CD4-positive, alpha-beta T cell treated with Interleukin-17A for 4 hours (primary cell): ENCODE data around the gene CACNB1.
"Not testable (repeated sequence)": the region's sequence is repeated elsewhere in the genome, so short reads cannot be mapped to it uniquely, and the experiment has no call there.

Source experiments
- DNase-seq: peaks from one replicate; pipeline ENCODE4 v3.0.0-alpha.2; 2020; ENCODE audit warnings: mixed read lengths

Gene CACNB1

DNA sequence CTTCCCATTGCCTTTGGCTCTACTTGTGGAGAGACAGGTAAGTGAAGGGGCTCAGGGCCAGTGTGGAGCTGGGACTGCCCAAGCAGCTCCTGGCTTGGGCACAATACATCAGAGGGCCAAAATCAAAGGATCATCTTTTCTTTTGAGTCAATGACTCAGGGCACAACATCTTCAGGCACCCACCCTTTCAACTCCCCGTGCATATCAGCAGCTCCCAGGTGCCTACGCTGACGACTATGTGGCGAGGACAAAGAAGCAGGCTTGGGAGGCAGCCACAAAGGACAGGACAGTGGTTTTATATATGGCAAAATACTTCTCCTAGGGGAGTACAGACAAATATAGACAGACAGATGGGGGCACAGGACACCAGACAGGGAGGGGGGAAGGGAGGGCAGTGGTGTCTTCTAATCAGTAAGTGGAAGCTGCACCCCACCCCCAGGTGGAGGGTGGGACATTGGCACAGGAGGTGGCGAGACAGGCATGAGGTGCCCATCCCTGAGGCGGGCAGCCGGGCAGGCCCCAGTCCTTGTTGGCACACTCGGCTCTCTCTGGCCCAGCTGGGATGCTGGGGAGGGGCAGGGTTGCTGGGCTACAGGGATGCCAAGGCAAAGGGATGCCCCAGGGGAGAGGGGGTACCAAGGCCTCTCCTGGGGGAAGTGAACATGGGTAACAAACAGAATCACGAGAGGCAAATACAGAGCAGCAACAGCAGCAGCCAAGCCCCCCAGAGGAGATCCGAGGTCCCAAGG is 23.8 kb downstream of the CACNB1 start:
- no peak for DNase-seq

GRCh38 chr17:39173080-39173479 is 24.4 kb downstream of the CACNB1 start:
- no peak for DNase-seq

GRCh38 chr17:39171933-39172332 is 25.5 kb downstream of the CACNB1 start:
- no peak for DNase-seq

DNA sequence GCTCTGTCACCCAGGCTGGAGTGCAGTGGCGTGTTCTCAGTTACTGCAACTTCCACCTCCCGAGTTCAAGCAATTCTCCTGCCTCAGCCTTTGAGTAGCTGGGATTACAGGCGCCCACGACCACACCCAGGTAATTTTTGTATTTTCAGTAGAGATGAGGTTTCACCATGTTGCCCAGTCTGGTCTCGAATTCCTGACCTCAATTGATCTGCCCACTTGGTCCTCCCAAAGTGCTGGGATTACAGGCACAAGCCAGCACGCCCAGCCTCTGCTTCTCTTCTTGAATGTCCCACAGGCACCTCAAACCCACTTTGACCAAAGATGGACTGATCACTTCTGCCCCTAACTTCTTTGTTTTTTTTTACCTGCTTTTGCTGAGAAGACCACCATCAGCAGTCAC is 26.9 kb downstream of the CACNB1 start:
- DNase-seq: no peak

DNA sequence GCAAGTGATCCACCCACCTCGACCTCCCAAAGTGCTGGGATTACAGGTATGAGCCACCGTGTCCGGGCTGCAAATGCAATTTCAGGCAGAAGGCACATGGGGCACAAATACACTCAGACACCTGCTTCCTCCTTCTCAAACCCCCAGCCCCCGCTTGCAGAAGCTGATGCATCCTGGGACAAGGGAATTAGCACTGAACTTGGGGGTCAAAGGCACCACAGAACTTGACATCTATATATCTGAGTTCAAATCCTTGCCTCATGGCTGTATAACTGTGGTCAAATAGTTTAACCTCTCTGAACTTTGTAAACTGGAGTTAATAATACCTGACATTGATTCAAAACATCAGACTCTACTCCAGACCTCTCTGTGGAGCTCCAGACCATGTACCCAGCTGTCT is 27.4 kb downstream of the CACNB1 start:
- no peak for DNase-seq

DNA sequence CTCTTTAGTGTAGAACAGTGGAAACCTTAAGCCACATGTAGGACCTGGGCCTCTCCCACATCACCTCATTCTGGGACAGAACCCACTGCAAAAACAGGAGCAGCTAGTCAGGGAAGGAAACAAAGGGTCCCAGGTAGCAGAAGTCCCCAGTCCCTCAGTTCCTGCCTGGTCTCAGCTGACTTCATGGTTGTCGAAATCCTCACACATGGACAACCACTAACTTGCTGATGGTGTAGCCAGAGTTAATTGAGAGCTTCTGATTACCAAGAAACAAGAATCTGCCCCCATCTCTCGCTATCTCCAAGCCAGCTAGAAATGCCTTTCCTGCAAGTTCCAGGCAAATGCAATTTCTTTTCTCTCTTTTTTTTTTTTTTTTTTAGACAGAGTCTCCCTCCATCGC is 28.0 kb downstream of the CACNB1 start:
- no peak for DNase-seq

DNA sequence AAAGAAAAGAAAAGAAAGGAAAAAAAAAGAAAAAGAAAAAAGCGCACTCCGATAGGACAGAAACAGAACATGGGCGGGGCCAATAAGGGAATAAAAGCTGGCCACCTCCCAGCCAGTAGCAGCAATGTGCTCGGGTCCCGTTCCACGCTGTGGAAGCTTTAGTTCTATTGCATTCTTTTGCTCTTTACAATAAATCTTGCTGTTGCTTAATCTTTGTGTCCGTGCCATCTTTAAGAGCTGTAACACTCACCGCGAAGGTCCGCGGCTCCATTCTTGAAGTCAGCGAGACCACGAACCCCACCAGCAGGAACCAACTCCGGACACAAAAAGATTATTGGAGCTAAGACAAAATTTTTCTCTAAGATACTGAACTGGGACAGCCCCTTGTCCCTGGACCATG is 28.4 kb downstream of the CACNB1 start:
- DNase-seq: no peak

DNA sequence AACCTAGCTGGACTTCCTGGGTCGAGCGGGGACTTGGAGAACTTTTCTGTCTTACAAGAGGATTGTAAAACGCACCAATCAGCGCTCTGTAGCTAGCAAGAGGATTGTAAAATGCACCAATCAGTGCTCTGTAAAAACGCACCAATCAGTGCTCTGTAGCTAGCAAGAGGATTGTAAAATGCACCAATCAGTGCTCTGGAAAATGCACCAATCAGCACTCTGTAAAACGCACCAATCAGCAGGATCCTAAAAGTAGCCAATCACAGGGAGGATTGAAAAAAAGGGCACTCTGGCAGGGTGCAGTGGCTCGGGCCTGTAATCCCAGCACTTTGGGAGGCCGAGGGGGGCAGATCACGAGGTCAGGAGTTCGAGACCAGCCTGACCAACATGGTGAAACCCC is 29.0 kb downstream of the CACNB1 start:
- DNase-seq: not testable (repeated sequence)

GRCh38 chr17:39167476-39167875 is 30.0 kb downstream of the CACNB1 start:
- DNase-seq: no peak

GRCh38 chr17:39166437-39167335 is 30.8 kb downstream of the CACNB1 start:
- no peak for DNase-seq

DNA sequence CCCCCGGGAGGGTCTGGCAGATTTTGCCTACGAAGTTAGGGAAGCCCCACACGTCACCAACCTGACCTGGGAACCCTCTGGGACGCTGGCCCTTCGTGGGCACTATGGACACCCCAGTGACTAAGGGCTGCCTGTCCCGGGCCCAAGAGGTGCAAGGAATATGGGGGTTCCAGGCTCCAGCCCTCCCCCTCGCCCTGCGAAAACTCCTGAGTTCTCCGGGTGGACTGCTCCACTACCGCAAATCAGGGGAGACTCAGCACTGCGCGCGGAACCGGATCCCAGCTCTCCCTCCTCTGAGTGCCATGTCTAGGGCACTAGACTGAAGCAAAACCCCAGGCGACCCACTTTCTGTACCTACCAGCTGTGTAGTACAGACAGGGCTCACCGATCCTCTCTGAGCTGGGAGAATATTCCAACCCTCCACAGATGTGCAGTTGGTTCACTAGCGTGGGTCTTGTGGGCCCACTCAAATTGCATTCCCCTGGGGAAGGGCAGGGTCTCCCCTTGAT is 31.6 kb downstream of the CACNB1 start, which contains the start of gene ARL5C:
TSS of gene ARL5C (minus strand) at position 321 of the 509 bp plus-strand sequence. CDS start 401 bp downstream, outside the sequence.
- no peak for DNase-seq

GRCh38 chr17:39165178-39165840 is 32.2 kb downstream of the CACNB1 start:
- no peak for DNase-seq

DNA sequence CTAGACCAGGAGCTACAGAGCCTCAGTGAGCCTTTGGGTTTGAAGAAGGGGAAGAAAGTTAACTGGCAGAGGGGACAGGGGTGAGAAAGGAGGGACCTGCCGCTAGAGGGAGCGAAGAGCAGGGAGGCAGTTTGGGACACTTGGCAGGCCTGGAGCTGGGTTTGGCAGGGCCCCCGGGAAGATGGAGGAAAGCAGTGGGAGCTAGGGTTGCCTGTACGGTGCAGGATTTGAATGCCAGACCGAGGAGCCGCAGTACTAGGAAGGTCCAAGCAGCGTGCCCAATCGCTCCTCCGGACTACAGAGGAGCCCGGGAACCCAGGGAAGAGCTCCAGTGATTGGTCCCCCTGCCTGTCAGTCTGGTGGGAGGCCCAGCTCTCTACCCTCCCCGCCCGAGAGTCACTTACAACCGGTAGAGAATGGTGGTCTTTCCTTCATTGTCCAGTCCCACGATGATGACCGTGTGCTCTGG is 32.8 kb downstream of the CACNB1 start:
- DNase-seq: peak; percentile 81

- DNase-seq: no peak
Measured at GRCh38 chr17:39161962-39162361, 35.5 kb downstream of the CACNB1 start.

DNA sequence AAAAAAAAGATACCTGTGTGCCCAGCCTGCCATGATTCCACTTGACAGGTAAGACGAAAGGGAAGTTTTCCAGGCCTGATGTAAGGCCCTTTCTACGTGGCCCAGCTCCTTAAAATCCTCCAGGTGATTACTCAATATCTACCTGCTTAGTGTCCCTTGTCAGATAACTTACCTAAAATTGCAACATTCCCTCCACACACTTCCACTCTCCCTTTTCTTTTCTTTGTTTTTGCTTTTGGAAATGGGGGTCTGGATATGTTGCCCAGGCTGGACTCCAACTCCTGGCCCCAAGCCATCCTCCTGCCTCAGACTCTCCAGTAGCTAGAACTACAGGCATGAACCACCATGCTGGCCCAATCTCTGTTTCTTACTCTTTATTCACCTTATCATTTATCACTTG is 38.8 kb downstream of the CACNB1 start:
- DNase-seq: no peak

- no peak for DNase-seq
Measured at GRCh38 chr17:39156491-39156890, 41.0 kb downstream of the CACNB1 start.

DNA sequence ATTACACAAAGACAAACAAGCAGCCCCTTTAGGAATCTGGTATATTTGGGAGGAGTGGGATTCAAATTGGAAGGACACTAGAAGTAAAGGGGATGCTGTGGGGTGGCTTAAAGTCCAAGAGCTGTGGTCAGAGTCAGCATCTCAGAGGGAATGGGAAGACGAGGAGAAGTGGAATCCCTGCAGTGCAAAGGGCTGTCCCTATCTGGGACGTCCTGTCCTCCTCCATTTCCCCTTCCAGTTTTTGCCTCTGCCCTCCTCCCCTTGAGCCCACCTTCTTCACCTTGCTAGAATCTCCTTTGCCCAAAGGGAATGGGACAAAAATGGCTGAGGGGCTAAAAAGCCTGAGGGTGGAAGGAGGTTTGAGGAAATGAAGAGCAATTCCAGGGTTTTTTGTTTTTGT is 41.8 kb downstream of the CACNB1 start:
- no peak for DNase-seq

DNA sequence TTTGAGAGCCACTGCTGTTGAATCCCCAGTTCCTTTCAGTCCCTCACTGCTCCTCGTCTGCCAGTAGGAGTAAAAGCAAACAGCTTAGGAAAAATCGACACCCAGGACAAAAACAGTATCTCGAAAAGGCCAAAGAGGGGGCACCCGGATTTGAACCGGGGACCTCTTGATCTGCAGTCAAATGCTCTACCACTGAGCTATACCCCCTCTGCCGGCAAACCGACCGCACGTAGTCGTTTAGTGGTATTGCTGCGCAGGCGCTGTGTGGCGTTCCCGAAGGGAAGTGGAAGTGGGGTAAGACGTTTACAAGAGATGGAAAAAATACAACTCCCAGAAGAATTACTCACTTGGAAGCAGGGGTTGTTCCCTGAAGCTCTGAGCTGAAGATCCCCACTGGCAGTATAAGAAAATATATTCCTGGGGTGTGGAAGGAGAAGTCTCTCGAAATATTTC is 43.8 kb downstream of the CACNB1 start:
- DNase-seq: peak; percentile 93

GRCh38 chr17:39151943-39152818 is 45.3 kb downstream of the CACNB1 start:
- peak; percentile 62 for DNase-seq

GRCh38 chr17:39151150-39151942 is 46.1 kb downstream of the CACNB1 start, which contains the start of gene PLXDC1:
Gene PLXDC1, minus strand, starts transcription at chr17:39151637. Its CDS starts 200 bp downstream, at chr17:39151437.
- peak; percentile 48 for DNase-seq

DNA sequence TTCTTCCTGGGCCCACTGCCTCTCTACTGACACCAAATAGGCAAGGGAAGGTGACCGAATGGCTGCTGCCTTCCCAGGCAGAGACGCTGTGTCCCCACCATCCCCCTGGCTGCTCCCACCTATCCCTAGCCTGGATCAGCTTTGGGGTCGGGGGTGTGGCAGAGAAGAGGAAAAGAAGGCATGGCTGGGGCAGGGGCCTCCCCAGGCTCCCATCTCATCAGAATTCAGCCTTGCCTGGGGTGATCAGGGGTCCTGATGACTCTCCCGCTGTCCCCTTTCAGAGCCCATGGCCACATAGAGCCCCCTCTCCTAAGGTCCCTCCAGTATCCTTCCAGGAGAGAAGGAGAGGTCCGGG is 46.7 kb downstream of the CACNB1 start:
- no peak for DNase-seq
